Measurements from ENCODE around the gene PLD4.

PLD4 gene

DNA sequence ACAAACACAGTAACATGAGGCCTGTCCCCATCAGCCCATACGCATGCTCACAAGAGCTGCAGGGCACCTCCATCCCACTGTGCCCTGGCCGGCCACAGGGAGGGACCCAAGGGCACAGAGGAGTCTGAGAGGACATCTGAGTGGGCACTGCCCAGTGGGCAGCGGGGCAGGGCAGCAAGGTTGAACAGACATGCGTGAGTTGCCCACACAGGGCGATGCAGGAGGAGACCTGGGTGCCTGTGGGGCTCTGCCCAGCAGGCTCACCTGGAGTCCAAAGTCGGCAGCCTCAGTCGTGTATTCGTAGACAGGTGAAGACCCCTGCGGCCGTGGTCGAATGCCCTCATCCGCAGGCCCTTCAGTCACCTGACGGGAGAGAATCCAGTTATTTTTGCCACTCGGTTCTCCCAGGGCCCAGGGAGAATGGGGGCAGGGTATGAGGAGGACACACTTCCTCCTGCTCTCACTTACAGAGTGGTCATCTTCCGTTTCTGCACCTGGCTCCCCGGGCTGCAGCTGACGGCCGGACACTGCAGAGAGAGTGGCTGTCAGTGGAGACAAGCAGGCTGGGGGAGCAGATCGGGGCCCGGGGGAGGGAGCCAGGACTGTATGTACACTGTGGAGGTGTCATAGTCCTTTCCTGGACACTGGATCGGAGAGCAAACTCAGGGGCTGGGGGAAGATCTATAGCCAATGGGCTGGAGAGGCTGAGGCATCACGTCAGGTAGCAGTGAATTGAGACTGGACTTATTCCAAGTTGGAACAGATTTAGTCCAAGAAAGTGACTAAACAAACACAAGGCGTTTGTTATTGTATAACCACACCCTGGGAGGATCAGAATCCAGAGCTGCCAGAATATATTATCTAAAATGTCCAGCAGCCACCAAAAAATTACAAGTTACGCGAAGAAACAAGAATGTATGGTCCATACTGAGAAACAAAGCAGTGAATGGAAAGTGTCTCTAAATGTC lies 32.8 kb downstream of the PLD4 start:
- DNase-seq: no peak

DNA sequence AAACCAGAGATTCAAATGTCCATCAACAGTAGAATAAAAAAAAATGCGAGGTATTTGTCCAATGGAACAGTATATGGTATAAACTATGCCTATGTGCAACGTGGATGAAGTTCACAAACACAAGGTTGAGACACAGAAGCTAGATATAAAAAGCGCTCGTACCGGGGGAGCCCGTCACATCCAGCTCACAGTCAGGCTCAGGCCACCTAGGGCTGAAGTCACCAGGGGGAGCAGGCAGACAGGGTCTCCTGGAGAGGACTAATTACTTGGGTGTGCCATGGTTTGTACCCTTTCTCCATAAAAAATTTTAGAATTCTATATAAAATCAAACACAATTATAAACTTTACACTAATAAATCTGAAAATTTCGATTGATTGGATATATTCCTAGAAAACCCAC lies 39.9 kb downstream of the PLD4 start:
- no peak for DNase-seq

DNA sequence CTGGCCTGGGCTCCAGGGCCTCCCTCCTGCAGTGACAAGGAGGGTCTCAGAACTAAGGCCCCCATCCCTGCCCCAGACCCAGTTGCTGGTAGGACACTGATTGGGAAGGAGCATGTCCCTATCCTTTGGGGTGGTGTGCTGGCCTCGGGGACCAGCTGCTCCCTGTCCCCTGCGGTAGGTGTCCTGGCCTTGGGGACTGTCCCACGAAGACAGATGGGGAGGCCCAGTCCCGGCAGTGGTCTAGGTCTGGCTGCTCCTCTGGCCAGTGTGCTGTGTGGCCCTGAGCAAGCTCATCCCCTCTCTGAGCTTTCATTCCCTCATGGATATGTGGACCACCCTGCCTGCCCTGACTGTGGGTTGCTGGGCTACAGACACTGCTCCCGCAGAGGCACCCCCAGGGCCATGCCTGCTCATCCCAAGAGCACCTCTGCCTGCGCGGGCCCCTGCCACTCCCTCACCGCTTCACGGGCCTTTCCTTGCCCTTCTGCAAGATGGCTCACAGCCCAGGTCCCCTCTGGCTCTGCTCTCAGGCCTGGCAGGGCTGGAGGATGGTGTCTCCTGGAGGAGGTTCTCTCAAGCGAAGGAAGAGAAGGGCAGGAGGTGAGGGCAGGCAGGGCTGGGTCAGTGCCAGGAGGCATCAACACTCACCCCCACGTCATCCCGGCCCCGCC lies 41.0 kb downstream of the PLD4 start:
- DNase-seq: no peak

DNA sequence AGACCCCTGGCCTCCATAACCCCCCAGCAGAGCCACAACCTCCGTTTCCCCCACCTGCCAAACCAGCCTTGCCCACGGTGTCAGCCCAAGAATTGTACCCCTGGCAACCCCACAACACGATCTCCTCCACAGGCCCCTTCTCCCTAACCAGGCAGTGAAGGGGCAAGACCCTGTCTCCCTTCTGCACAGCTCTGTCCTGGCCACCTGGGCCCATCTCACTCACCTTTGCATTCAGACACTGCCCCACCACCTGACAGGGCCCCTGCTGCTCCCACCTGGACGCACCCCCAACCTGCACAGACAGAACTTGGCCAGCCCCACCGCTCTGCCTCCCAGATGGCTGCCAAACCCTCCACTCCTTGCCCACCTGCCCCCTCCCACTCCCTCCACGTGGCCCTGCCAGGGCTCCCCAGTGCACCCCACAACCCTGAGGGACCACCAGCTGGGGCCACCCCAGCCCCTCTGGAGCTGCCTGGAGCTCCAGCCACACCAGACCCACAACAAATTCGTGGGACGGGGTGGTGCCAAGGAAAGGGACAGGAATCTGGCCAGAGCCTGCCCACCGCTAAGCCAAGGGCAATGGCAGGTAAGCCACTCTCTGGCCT lies 41.7 kb downstream of the PLD4 start:
- DNase-seq: no peak

DNA sequence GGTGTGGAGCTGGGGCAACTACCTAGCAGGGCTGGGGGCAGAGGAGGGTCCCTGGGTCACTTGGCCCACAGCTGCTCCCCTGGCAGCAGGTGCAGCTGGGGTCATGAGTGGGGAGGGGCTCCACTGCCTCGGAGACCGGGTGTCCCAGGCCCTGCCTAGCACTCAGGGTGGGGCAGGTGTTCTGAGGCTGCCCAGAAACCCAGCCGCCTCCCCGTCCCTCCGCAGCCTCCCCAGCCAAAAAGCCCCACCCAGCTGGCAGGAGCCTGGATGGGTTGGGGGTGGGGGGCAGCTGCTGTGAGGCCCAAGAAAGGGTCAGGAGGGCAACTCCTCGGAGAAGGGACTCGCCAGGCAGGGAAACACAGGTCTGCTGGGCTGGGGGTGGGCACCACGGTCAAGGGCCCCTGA lies 42.3 kb downstream of the PLD4 start:
- DNase-seq: no peak

DNA sequence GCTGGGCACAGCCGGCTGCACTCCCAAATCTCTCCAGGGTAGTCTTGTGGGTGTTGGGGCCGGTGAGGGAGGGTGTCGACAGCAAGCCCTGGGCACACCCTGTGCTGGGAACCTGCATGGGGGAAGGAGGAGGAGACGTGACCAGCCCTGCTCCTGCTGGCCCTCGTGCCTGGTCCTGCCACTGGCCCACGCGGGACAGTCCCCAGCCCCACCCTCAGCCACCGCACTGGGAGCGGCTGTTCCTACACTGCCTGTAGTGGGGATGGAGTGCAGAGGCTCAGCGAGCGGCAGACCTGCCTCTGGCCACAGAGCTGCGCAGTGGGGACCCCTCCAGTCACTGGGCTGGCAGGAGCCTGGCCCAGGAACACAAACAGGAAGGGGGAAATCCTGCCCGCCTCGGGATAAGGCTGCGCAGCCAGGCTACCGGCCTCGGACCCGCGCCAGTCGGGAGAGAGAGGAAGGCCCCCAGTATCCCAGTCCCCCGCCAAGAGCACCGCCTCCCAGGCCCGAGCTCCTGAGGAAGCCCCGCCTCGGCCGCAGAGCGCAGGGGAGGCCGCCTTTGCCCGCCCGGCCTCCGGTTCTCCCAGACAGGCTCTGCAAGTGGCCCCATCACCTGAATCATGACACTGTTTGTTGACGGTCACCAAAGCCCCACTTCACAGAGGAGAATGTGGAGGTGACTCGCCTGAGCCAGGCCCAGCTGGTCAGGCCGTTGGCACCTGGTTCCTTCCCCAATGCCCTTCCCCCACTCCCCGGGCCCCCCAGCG lies 42.9 kb downstream of the PLD4 start:
- no peak for DNase-seq

DNA sequence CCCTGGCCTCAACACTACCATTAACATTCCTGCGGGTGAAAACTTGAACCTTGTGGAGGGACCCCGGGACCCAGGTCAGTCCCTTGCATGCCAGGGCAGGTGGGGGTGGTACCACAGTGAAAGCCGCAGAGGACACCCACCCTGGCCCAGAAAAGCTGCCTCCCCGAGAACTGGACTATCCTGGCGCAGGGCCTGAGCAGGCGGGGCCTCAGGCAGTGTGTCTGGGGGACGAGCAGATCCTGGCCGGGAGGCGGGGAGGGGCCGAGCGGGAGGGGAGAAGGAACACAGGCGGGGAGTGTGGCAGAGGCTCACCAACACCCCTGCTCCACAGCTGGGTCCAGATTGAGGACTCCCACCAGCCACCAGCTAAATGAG lies 43.5 kb downstream of the PLD4 start:
- DNase-seq: no peak

DNA sequence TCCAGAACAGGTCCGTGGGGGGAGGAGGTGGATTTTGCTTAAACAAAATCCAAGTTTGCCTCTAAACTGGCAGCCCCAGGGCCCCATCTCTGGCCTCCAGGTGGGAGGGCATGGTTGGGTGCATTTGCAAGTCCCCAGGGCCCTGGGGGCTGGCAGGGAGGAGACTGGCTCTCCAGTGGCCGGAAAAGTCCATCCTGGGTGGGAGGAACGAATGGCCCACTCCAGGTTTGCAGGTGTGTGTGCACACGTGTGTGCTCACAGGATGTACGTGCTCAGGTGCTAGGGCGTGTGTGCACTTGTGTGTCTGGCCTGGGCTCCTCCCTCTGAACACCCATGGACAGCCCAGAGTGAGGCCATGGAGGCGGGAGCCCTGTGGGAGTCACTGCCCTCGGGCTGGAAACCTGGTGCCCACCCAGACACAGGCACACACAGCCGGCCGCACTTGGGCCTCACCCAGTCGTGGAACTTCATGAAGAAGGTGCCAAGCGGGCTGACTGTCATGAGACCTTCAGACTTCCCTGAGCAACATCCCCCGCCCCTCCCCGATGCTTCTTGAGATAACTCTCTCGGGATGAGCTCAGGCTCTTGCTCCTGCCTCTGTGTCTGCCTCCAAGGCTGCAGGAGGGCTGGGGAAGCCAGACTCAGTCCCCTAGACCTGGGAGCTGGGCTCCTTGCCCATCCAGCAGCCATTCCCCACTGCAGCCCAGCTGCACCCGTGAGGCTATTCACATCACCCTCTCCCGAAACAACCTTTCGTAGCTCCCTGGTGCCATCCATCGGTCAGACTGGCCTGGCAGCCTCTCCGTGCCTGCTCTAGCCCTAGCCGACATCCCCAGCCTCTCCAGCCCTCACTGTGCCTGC lies 44.1 kb downstream of the PLD4 start:
- DNase-seq: no peak

DNA sequence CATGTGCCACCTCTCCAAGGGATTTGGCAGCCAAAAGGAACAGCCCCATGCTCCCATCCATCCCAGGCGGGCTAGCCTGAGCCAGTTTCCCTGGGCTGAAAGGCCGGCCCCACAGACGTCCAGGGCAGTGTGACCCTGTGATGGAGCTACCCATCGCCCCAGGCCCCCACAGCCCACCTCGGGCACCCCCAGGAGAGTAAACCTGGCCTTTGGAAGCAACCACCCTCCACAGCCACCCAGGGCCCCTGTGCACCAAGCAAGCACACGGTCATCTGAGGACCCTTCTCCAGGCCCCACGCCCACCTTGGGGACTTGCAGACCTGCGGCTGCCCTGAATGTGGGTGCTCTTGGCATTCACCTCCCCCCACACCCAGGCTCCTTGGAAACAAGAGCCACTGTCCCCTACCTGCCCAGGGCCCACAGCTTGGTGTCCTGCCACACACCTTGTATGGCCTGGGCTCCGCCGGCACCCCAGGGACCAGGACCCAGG lies 45.1 kb downstream of the PLD4 start:
- DNase-seq: no peak

DNA sequence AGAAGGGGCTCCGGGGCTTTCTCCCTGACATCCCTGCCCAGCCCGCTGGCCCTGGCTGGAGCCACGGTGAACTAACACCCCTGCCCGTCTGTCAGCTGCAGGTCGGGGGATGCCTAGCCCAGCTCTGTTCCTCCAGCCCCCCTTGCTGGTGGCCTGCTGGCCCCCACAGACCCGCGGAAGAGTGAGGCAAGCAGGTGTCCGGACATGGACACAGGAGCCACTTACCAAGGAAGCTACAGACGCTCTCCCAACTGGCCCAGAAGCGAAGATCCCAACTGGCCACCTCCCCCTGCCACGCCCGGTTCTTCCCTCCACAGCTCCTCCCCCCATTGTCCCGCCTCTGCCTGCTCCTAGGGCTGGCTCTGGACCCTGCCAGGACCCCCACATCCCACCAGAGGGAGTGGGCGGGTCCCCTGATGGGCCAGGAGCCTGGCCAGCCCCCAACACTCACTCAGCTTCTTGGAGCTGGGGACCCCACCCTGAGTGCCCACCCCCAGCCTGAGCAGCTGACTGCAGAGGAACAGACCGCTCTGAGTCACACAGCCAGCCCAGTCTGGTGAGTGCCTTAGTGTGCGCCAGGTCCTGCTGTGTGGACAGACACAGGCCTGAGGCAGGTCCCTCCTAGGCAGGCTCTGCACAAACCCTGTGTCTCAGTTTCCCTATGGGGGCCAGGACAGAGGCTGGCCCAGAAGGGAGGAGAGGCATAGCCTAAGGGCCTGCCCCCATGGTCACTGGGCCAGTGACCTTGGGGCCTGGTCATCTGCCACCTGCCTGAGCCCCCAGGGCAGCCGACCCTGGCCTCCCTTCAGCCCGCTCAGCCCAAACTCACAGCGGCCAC lies 45.8 kb downstream of the PLD4 start:
- no peak for DNase-seq

DNA sequence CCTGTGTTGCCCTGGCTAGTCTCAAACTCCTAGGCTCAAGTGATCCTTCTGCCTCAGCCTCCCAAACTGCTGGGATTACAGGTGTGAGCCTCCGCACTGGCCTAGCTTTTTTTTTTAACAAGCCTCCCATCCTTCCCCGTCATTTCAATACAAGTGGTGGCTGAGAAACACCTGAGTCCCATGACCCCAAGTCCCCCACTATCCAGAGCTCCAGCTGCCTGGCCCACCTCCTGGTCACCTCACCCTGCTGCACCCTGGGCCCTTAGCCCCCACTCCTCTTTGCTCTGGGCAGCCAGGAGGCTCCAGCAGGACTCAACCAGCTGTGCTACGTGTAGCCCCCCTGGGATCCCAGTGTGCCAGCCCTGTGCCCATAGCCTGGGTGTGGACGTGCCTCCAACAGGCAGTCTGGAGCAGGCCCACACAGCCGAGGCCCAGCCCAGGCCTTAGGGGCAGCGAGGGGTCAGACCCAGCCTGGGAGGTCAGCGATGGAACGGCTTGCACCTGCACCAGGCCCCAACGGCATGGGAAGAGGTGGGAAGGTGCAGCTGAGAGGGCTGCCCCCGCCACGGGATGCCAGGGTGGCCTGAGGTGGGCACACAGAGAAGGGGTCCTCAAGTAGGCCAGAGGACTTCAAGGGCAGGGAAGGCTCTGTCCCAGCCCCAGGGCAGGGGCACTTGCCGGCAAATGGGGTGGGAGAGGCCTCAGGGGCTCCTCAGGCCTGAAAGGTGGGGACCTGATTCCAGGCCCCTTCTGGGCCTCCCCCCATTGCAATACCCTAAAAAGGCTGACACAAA lies 47.0 kb downstream of the PLD4 start:
- no peak for DNase-seq

DNA sequence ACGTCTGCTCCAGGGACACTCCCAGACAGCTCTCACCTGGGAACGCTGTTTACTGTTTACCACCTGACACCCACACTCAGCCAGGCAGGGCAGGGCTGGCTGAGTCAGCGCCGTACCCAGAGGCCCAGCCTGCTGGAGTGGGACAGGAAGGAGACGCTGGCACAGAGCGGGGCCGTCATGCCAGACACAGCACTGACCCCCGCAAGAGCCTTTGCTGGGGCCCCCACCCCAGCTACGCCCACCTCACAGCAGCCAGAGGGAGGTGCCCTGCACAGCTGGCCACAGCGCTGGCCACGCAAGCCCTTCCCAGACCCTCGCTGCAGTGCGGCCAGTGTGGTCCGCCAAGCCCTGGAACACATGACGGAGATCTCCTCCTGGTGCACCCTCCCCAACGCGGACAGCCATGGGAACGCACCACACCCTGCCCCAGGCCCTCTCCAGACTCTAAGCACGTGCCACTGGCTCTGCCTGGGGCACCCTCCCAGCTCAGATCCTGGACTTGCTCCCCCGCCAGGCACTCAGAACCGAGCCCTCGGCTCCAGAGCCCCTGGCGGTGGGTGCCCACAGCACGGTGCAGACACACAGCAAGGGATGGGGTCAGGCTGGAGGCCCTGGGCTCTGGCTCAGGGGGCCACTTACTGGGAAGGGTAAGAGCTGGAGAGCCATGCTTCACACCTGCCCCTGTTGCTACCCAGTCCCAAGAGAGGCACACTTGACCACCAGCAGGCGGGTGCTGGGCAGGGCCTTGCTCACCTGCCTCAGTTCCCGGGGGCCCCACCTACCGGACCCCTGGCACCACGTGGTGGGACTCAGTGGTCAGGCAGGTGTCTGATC lies 47.8 kb downstream of the PLD4 start:
- no peak for DNase-seq

DNA sequence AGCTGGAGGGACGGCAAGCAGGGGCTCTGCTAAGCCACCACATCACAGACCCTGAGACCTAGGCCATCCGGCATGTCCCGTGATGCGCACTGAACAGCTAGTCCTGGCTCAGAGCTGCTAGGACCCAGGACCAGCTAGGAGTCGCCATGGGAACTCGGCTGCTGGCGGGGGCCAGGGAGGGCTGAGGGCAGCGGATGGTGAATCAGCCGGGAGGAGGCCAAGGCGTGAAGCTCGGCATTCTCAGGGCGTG lies 48.4 kb downstream of the PLD4 start:
- DNase-seq: no peak

DNA sequence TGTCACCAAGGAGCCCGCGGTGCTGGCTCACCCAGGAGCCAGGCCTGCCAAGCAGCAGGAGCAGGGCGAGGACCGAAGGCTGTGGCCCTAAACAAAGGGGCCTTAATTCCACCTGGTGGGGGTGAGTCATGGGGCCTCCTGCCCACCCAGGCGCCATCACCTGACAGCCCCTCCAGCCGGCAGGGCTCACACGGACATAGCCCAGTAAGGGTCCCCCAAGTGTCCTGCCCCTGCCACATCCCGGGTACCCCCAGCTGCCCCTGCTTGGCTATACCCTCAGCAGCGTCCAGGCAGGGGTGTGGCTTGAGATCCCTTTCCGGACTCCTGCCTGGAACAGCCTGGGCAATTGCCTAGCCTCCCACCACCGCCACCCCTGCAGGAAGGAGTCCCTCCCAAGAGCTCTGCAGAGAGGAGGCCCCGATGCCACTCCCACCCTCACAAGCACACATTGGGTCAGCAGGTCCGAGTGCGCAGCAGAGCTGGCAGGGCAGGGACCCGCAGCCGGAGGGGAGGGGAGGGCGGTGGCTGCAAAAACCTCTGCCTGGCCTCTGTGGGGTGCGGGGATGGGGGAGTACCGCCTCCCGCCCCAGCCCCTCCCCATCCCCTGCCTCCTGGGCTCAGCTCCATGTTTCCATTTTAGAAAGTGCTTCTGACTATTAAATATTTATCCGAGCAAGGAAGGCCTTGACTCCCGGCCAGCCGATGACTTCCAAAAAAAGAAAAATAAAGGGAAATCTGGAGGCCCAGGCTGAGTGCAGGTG lies 48.9 kb downstream of the PLD4 start:
- DNase-seq: no peak

DNA sequence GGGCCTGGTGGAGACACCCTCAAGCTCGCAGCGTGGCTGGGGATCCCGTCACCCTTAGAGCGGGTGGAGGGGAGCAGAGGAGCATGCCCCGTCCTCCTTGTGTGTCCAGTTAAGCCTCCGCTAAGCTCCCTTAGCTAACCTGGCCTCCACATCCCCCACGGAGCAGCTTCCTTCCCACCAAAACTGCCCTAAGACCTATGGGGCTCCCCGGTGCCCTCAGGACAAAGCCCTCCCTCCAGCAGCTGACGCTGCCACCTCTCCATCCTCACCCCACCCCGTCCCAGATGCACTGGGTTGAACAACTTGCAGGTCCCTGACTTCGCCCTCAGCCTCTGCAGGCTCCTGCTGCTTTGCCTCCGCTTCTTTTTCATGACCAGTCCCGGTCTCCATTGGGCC lies 49.5 kb downstream of the PLD4 start:
- DNase-seq: no peak

DNA sequence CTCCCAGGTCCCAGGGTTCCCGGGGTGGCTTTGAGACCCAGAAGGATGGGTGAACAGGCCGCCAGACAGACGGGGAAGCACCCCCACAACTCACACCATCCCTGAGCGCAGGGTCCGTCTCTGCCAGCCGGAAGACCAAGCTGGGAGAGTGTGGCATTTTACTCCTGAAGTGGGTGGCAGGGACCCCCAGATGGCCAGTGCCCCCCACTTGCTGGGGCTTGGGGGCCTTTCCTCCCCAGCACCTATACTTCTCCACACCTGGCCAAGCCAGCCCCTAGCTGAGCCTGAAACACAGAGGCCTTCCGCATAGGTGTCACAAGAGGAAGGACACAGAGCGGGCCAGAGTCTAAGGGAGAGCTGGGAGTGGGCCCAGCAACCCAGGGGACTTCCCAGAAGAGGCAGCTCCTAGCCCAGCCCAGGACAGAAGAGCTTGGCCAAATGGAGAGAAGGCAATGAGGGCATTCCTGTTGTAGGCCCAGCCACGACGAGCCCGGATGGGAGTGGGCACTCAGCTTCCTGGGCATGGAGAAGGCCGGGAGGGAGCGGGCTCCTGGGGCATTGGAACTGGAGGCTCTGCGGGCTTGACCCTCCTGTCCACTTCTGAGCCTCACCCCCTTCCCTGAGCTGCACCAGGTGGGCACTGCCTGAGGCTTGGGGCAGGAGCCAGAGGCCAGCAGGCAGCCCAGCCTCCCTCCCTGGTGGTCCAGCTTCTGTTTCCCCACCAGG lies 50.1 kb downstream of the PLD4 start:
- no peak for DNase-seq

DNA sequence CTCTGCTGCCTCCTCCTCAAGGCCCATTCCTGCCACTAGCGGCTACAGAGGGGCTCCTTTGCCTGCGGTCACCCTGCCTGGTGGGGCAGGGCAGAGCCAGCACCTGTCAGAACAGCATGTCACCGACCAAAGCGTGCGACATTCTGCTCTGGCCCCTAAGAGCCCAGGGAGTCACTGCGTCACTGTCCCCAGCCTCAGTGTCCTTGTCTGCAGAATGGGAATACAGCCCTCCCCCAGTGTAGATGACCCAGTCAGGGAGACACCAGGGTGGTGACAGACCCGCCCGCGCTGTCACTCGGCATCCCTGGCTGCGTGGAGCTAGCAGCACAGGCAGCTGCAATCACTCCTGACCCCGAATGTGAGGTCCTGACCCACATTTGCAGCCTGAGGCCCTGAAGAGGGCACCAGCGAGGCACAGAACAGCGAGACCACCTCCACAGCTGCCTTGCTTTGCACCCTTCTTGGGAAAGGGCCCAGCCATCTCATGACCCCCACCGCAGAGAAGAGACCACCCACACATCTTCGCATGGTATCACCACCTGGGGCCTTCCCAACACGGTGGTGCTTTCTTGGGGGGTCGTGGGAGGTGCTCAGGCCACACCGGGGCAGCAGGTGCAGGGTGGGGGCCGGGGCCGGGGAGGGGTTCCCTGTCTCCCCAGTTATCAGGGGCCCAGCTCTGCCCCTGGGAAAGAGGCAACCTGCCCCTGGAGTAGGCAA lies 51.0 kb downstream of the PLD4 start:
- no peak for DNase-seq

Measured in GDM1 (cell line).